NCI-H1436 (cell line): ENCODE measurements around the gene STAT1.
"Not testable (repeated sequence)": the region's sequence is repeated elsewhere in the genome, so short reads cannot be mapped to it uniquely, and the experiment has no call there.

Source experiments
- DNase-seq: peaks from one replicate; lab custom pipeline; 2025; lab: John Stamatoyannopoulos, UW

Gene STAT1

DNA sequence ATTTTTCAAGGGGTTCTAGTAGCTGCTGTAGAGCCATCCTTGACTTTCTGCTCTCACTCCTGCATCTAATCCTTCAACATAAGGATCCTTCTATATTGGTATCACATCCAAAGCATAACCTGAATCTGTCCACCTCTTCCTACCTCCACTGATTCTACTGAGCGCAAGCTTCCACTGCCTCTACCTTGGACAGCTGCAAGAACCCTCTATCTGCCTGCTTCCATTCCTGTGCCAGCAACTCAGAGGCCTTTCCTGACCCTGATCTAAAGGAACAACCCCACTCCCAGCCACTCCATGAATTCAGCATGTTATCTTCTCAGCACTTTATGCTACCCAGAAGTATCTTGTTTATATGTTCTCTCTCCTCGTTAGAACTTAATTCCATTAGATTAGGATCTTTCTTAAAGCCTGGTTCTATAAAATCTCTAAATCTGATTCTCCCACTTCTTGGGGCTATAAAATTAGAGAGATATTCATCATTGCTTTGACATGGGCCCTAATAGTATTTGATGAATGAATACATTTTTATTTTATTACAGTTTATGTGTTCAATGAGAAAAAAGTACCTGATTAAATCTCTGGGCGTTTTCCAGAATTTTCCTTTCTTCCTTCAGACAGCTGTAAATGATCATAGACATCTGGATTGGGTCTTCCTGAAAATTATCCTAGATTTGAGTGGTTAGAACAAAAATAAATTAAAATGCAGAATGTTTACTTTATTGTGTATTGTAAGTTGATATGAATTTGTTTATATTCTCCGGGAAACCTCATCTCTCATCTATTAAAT, 6.8 kb downstream of the STAT1 start:
- no peak for DNase-seq

DNA sequence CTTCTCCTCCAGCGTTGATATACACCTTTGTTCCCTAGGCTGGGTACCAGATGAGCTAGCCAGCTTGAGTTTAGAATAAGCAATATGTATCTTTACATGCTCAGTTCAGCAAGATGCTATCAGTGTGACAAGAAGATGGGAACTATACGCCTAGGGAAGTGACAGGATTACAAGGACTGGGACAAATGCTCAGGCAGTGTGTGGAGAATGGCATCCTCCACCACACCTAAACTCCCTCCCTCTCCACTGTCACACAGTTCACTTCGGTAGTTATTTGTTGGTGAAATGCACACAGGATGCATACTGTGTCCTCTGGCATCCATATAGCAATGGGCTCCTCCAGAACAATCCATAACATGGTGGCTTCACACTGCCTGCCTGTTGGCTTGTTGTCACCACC, 7.7 kb downstream of the STAT1 start:
- DNase-seq: no peak

DNA sequence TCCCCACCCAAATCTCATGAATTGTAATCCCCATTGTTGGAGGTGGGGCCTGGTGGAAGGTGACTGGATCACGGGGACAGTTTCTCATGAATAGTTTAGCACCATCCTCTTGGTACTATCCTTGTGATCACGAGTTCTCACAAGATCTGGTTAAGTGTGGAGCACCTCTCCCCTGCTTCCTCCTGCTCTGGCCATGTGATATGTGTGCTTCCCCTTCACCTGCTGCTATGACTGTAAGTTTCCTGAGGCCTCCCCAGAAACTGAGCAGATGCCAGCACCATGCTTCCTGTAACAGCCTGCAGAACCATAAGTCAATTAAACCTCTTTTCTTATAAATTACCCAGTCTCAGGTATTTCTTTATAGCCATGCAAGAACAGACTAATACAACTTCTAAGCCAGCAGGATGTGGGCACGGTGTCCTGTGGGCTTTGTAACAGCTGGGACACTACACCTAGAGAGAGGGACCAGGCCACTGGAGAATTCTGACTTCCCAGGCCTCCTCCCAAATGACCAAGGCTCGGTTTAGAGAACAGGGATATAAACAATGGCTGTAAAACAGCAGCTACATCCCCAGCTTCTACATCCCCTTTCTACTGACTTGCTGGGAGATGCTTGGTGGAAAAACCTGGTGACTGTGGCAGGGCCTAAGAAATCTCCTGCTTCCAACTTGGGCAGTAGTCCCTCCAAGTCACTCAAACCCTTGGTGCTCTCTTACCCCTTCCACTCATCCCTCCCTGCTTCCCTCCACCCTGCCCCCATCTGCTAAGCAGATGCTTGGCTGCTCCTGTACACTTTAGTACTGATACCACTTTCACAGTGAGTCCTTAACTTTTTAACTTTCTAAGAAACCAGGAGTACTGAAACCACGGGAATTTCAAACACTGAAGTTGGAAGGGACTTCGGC, 10.3 kb downstream of the STAT1 start:
- DNase-seq: no peak

DNA sequence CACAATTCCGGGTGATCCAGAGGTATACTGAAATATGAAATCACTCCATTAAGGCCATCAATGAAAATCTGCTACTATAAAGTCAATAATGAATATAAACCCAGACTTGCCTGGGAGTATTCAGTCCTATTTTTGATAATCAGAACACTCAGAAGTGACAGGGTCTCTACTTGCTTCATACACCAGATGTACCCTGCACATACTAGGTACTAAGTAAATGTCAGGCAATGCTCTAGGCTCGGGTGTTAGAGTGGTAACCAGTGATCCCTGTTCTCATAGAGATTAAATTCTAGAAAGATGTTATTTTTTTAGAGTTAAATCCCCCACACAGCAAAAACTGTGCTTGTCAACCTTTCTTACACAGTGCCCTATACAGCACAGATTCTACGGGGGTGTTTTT, 12.3 kb downstream of the STAT1 start:
- DNase-seq: no peak

DNA sequence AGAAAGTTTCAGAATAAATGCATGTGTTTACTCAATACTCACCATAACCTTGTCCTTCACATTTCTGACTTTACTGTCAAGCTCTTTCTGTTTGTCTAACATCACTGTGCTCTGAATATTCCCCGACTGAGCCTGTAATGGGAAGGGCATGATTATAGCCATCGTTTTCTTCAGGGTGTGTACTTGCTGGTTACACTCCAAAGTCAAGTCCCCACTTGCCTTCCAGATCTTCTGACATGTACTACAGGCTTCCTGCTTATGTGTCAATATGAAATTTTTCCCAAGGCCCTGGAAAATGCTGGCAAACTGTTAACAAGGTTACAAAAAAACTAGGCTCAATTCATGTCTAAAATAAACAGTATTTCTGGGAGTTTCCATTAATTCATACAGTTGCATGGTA, 12.9 kb downstream of the STAT1 start:
- DNase-seq: no peak

DNA sequence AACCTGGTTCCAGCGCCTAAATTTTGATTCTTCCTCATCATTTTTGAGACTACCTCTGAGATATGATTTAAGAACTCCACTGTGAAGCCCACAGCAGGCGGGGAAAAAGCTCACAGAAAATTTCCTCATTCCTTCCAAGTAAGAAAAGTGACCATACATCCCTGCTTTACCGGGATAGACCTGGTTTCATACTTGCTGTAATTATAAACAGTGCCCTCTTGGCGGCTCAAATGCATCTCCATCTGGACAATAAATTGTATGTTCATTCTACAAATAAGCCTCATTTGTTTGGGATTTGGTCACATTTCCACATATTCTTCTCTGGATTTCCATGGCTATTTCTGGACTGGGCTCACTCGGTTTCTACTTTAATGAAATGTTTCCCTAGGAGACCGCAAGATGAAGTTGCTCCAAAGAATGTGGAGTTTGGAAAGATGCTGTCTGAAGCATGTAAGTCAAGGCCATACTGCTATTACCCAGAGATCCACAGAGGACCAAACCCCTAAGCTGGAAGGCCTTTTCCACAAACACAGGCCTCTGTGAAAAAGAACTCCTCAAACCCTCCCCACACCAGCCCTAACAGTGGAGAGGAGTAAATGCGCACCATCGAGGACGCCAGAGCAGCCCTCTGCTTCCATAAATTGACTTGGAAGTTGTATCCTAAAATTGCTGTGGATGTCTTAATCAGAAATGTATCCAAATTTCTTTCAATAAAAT, 13.9 kb downstream of the STAT1 start:
- DNase-seq: no peak

DNA sequence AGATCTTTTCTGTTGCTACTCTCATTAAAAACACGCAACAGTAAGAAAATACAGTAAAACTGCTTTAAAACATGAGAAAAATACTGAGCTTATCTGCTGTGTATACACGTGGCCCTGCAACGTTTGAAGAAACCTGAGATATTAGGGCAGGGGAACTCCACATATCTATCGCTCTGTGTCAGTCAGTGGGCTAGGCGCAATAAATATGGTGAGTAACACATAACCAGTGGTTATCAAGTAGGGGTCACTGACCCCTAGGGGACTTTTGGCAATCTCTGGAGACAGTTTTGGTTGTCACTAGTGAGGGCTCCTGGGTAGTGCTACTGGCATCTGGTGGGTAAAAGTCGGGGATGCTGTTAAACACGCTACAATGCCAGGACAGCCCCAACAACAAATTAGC, 14.9 kb downstream of the STAT1 start:
- DNase-seq: no peak

DNA sequence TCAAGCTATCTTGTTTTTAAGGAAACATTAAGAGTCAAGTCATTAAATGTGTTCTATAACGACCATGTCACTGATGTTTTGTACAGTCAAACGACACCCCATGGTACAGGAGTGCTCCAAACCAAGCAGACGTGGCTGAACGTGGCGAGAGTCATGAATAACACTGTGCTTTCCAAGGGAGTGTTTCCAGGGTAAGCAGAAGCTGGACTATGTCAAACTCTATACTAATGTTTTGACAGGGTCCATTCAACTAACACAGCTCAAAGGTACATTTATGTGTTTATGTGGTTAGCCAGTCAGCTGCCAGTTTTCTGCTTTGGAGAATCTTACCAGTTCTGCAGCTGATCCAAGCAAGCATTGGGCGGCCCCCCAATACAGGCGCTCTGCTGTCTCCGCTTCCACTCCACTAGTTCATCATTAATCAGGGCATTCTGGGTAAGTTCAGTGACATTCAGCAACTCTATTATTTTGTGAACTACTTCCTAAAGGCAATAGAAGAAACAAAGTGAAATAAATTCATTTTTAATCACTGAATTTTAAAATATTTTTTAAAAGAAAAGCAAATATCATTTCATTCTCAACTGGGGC, 16.4 kb downstream of the STAT1 start:
- no peak for DNase-seq

DNA sequence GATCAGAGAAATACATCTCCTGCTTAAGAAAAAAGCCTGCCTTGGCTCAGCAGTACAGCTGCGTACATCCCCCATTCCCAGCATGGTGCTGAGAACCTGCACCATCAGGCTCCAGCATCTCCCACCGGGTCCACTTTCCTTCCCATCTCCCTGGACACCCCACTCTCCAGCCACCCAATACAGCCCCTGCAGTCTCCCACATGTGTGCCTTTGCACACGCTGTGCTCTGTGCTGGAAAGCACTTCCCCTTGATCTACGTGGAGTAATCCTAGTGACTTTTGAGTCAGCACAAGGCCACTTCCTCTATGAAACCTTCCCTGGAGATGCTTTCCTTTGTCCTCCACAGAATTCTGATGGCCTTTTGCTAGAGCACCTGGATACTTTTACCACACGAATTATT, 17.0 kb downstream of the STAT1 start:
- no peak for DNase-seq

DNA sequence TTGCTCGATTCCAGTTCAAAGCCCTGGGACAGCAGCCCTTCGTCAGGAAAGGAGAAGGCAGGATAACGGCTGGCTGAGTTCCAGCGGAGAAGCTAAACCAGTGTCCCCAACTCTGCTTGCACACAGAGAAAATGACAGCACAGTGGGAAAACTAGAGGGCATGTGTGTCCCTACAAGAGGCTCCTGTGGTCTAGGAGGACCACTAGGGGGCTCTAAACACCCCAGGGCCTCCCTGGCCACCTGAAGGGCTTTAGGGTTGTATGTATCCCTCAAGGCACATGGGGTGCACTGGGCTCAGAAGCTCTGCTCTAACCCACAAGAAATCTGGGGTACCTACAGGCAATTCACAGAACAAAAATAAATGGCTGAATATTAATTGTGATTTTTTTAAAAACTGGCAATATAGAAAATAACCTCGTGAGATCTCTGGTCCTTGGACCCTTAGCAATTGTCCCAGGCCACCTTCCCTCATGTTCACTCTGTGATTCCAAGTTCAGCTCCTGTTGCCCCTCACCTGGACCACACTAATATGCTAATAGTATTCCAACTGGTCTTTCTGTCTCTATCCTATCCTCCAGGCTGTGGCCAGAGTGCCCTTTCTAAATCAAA, 17.5 kb downstream of the STAT1 start:
- DNase-seq: no peak

DNA sequence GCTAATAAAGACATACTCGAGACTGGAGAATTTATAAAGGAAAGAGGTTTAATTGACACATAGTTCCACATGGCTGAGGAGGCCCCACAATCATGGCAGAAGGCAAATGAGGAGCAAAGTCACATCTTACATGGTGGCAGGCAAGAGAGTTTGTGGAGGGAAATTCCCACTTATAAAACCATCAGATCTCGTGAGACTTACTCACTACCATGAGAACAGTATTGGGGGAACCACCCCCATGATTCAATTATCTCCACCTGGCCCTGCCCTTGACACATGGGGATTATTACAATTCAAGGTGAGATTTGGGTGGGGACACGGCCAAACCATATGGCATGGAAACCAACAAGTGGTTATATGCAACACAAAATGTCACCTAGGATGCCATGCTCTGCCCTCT, 18.7 kb downstream of the STAT1 start:
- not testable (repeated sequence) for DNase-seq

DNA sequence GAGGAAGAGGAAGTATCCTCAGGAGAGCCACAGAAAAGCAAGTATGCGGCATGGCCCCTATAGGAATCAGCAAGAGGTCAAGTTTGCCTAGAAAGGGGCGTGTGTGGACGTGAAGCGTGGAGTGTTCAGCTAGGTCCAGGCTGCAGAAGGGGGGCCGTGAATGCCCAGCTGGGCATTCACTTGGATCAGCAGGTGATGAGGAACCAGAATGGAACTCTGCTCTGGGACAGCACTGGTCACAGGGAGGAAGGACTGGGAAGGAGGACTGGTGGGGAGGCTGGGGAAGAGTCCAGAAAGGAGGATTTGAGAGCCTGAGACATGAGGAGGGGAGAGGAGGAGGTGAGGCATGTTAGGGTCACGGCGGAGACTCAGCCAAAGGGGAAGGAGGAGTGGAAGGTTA, 19.8 kb downstream of the STAT1 start:
- DNase-seq: no peak

DNA sequence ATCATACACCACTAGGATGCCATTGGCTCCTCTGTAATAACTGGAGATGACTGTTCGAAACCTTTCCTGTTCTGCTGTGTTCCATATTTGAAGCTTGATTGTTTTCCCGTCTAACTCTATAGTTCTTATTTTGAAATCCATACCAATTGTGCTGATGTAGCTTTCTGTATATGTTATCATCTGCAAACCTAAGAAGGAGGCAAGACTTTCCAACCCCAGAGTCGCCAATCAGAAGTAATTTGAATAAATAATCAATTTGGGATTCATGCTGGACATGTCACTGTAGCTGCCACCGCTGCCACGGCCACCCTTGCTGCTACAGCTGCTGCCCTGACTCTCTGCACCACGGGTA, 20.7 kb downstream of the STAT1 start:
- no peak for DNase-seq

DNA sequence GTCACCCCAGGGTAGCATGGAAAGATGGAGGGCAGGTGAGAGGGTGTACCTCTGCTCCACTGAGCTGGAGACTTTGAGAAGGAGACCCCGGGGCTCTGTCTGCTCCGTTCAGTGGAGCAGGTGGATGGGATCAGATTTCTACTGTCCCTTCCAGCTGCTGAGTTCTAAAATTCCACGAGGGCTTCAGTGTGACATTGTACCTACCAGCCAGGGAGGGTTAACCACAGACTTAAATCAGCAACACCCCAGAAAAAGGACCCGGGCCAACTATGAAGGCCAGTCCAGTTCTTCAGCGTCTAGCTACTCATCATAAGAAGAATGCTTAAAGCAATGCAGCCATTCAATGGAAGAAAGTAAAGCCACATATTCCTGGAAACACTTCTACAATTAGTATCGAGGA, 23.8 kb downstream of the STAT1 start:
- no peak for DNase-seq

DNA sequence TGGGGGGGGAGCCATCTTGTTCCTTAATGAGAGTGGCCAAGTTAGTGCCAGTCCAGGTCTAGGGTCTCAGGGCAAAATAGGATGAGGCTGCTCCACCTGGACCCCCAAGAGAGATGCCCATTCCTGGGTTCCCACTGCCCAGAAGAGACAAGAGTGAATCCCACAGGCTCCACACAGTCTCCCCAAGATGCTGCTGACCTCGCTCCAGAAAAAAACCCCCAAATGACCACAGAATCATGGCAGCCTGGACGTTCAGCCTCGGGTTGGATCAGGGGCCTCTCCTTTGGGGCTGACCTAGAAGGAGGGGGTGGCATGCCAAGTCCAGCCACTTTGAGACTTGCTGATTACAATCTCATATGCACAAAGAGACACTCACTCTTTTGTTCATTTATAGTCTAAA, 25.1 kb downstream of the STAT1 start:
- DNase-seq: no peak

DNA sequence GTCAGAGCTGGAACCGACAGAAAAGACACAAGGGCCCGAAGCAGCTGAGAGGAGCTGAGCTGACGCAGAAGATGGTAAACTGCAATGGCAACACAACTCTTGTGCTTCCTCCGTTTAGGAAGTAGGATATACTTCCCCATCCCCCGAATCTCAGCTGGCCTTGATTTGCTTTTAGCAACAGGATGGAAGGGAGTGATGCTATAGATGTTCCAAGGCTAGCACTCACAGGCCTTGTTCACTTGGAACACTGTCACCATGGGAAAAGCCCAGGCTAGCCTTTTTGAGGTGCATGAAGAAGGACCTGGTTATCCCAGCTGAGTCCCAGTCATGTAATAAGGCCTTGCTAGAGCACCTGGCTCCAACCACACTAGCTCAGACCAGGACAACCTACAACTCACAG, 26.0 kb downstream of the STAT1 start:
- DNase-seq: no peak

DNA sequence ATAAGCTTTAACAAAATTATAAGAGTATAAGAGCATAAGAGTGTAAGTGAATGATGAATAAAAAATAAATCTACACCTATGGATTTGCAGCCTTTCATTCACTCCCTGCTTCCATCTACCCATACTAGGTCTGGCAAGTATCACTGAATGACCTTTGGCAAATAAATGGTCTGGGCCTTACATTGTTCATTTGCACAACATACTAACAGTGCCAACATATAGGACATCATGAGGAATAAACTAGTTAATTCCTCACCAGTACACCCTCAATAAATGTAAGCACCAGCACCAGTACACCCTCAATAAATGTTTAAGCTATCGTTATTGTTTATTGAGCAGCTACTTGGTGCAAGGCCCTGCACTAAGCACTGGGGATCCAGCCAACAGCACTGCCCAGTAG, 26.9 kb downstream of the STAT1 start:
- DNase-seq: no peak

DNA sequence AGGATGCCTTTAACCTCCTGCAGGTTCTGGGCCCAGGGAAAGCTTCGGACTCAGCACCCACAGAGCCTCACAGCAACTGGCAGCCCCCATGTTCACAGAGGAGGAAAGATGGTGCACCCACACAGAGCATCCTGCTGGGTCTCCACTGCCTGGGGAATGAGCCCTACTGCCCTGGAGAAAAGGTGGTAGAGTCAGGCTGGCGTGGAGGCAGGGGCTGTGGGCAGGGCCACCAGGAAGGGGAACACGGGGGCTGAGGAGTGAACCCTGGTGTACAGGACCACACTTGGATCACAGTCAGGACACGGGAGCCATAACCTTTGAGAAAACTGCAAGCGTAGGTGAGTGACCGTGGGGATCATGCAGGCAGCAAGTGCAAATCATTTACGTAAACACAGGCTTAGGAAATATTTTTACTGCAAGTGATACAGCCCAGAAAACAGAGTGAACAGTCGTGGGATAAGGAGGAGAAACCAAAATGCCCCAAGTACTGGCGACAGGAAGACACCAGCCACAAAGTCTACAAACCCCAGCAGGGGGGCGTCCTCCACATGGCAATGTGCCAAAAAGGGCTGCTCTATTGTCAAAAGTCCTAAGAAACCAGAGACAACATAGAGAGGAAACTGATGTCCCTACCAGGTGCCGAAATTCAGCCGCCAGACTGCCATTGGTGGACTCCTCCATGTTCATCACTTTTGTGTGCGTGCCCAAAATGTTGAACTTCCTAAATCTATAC, 27.6 kb downstream of the STAT1 start:
- no peak for DNase-seq

DNA sequence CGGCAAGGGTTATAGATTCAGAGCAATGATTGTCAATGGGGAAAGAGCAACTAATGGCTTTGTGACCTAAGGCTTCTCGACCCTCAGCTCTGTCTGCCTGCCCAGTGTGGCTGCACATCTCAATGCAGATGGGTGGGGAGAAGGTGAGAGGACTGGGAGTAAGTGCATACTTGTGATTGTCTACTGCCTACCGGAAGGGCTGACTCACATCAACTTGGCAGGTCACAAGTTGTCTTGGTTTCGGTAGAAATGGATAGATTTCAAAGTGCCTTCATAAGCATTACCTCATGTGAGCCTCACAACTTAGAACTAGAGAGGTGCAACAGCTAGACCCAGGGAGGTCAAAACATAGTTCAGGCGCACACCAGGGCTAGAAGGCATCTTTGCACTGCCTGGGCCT, 29.4 kb downstream of the STAT1 start:
- DNase-seq: no peak

DNA sequence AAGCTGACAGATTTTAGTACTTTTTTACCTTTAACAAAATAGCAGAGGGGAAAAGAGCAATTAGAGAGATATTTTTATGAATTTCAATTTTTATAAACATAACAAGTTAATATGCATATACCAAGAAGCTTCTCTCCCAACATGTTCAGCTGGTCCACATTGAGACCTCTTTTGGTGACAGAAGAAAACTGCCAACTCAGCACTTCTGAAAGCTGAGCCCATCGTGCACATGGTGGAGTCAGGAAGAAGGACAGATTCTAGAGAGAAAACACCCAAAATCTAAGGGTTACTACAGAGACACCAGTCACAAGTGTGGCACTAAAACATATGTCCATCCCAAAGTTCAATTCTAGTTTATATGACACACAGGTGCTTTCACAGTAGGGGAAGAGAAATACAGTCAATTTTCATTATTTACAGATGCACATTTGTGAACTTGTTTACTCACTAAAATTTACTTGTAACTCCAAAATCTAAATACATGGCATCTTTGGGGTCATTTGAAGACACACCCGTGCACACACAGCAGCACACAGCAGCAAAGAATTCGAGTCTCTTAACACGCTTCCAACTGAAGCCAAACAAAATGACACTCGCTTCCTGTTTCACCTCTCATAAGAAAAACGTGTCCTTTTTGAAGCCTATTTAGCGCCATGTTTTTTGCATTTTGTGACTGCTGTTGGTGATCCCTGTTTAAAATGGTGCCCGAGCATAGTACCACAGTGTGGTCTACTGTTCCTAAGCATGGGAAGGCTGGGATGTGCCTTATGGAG, 31.5 kb downstream of the STAT1 start:
- DNase-seq: no peak

DNA sequence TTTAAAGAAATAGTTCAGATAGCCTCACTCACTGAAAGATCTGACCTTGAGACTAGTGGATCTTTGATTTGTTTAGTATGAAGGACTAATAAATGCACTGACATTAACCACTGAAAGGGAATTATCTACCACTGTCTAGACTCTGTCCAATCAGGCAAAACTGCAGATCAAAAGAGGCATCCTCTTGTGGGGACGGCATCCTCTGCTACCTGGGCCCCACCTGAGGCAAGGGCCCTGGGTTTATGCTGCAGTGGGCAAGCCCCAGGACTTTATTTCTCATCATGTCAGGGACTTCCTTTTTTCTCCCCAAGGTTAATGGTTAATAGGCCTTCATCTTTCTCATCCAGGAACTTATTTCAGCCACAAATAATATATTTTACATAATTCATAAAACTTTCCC, 32.2 kb downstream of the STAT1 start:
- no peak for DNase-seq
